ENCODE measurements around the gene EXT2. TPM values are rescaled to one million over a fixed set of nuclear protein-coding genes. Genes with fewer than 3 reads are reported as not detected.

EXT2 gene
- polyA plus RNA-seq, 10 donors: 51.6 to 77.8 (median 54.0) TPM

DNA sequence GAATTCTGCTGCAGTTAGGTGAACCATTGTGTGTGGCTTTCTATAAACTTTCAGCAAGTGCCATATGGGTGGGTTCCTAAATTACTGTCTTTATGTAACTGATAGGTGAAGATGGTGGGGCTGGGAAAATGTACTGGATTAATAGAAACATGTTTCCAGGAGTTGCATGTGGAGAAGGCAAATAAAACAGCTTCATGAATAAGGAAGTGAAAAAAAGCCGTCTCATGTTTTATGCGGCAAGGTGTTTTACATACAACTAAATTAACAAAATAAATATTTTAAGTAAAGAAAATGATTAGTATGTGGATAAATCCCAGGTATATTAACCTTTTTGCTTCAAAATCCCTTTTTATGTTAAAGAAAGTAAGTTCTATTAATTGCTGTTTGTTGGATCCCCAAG, 67.2 kb downstream of the EXT2 start:
- DNase-seq: no peak

GRCh38 chr11:44165432-44165831, 70.0 kb downstream of the EXT2 start:
- DNase-seq: no peak

DNA sequence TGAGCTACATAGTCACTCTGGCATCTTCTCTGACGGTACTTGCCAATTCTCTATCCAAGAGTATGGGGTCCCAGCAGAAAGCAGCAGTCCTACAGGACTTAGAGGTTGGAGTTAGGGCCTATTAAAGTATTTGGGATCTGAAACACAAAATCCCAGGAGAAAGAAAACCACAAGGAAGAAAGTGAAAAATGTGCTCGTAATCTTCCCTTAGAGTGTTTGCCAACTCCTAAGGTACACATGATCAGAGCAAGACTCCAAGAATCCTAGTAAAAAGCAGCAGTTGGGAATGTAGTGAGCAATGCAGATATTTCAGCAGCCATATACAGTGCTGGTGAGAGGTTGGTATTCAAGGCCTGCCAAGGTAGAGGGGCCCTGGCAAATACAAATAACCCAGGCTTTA, 71.6 kb downstream of the EXT2 start:
- peak in 1 of 3 donors; percentile 75 for DNase-seq

DNA sequence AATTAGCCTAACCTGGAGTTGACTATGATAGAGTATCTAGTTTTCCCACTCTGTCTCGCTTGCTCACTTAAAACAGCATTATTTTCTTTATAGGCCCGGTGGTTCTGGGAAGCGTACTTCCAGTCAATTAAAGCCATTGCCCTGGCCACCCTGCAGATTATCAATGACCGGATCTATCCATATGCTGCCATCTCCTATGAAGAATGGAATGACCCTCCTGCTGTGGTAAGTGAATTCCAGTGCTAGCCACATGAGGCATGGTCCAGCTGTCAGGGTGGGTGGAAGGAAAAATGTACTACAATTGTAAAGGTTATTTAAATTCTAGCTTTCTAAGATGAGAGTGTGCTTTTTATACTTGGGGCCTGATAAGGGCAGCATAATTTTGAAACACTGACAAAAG, 76.0 kb downstream of the EXT2 start:
- no peak for DNase-seq

DNA sequence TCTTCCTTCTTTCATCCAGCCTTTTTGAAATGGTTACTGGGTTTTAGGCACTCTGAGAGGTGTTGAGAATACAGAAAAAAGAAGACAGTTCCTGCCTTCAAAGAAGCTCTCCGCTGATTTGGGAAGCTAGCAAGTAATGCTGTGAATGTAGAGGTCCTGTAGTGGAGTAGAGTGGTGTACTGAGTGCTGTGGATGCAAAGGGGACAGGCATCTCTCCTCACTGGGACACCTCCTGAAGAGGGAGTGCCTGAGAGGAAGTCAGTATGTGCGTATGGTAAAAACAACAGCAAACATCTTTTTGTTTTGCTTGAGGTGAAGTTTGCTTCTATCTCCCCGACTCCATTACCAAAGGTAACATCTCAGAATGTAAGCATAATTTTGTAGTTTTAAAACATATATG, 77.5 kb downstream of the EXT2 start:
- no peak for DNase-seq

- no peak for DNase-seq
These were observed 79.4 kb downstream of the EXT2 start for GRCh38 chr11:44174842-44175241.

DNA sequence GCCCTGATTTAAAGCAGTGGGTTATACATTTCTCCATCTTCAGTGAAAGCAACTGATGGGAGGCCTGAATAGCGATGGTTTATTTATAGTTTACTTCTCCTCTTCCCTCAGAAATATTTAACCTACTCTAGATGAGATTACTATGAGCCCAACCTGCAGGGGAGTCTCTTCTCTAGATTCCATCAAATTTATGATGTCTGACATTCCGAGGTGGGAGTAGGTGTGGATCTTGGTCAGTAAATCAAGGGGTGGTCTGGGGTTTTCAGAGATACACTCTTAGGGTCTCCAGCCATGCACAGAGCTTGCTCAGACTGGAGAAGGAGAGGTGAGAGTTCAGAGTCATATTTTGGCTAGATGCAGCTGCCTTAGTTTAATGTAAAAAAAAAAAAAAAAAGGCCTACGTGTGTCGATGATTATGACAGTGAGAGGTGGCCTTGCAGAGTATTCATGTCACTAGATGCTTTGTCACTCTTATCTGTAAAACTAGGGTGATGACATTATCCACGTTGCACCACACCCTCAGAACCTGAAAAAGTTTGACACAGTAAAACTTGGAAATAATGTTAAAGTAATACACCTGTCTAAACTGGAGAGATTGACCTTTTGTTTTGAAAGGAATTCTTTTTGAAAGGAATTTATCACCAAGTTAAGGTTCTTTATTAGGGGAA, 81.2 kb downstream of the EXT2 start:
- DNase-seq: no peak

DNA sequence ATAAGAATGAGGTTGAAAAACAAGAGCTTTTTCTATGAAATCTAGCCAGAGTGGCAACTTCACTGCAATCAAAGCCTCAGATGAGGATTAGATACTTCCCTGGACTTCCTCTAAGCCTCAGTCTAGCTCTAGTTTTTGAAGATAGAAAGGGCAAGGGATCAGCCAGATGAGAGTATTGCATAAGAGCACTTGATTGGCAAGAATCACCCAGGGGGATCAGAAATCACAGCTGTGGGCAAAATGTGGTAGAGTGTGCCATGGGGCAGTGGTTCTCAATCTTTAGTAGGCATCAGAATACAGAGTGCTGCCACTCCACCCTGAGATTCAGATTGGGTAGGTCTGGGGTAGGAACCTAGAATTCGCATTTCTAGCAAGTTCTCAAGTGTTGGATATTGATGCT, 82.4 kb downstream of the EXT2 start:
- DNase-seq: no peak

GRCh38 chr11:44178381-44178780, 82.9 kb downstream of the EXT2 start:
- DNase-seq: peak in 2 of 3 donors; percentile 46 to 62

GRCh38 chr11:44179173-44179572, 83.7 kb downstream of the EXT2 start:
- peak in 1 of 3 donors; percentile 21 for DNase-seq

DNA sequence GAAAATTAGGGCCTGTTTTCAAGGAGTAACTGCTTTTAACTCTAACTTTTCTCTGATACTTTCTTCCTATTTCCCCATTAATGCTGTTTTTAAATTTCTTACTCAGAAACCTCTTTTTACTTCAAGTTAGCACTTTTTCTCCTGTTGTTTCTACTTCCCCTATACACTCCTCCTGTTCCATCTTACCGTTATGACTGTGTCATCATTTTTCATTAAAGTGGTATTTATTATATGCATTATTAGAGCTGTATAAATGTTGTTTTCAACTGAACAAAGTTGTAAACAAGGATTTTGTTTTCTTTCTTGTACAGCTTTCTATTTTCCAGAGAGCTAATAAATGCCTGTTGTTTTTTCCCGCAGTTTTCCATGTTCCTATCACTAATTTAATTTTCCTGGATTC, 84.6 kb downstream of the EXT2 start:
- no peak for DNase-seq

DNA sequence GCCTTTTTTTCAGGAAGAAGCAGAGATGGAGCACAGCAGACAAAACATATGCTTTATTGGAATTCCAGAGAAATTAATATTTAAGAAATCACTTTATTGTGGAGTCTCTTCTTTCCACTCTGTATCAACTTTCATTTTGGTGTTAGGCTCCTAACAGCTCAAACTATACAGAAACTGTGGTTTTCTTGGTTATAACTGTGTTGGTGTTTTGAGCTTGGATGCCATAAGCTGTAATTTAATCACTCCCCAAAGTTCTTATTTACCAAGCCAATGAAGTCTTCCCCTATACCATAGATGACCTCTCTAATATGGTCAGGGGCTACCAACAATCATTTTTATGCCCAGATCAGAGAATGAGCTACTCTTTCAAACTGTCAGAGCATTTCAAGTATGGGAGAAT, 90.0 kb downstream of the EXT2 start:
- DNase-seq: peak in 1 of 3 donors; percentile 6

- peak in 2 of 3 donors; percentile 31 to 51 for DNase-seq
These were observed 90.9 kb downstream of the EXT2 start for GRCh38 chr11:44186321-44186930.

GRCh38 chr11:44188643-44189042, 93.2 kb downstream of the EXT2 start:
- peak in 1 of 3 donors; percentile 24 for DNase-seq

DNA sequence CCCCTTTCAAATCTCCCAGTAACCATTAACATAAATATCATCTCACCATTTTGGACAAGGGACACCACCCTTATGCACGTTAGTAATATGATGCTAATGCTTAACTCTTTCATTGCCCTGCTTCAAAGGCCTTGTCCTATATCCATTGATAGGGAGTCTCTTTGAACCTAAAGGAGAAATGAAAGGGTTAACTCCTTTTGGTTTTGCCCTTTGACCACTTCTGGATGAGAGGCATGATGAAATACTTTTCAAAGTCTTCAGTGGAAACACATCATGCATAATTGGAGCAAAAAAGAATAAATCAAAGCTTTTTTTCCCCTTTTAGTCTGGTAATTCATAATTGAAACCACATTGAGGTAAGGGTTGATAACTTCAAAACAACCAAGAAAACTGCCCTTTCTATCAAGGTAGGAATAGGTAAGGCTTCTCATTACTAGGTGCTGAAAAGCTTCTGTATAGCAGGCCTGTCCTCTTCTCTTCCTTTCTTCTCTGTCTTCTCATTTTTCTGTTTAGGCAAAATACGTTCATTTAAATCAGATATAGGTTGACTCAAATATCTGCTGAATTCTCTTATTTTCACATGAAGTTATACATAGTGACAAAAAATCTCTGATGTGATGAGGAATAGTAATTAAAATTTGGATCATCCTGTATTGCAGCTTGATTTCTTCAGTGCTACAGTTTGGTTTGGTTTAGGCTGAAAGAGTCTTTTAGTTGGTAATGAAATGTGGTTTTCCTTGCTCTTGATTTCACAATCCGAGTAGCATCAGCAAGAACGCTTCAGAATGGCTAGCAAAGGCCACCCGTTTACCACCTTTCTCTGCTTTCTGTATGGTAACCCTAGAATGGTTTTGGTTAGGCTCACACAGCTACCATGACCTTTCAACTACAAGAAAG, 94.8 kb downstream of the EXT2 start:
- DNase-seq: no peak

- DNase-seq: no peak
These were observed 95.4 kb downstream of the EXT2 start for GRCh38 chr11:44190883-44191230.

- DNase-seq: no peak
These were observed 96.0 kb downstream of the EXT2 start for GRCh38 chr11:44191322-44192016.

DNA sequence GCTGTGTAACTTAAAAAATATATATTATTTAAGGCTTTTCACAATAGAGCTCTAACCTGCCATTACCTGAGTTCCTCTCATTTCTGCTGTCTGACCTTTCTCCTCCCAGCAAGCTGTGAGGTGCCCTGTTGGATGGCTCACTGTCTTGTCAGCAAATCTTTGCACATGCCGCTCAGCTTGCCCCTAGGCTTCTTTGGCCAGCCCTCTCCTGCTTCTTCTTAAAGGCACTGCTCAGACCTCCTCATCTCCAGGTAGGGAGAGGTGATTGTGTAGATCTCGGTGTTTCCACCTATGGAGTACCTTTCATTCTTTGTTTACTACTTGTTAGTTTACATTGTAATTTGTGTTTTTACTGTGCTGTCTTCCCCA, 96.5 kb downstream of the EXT2 start:
- DNase-seq: no peak

DNA sequence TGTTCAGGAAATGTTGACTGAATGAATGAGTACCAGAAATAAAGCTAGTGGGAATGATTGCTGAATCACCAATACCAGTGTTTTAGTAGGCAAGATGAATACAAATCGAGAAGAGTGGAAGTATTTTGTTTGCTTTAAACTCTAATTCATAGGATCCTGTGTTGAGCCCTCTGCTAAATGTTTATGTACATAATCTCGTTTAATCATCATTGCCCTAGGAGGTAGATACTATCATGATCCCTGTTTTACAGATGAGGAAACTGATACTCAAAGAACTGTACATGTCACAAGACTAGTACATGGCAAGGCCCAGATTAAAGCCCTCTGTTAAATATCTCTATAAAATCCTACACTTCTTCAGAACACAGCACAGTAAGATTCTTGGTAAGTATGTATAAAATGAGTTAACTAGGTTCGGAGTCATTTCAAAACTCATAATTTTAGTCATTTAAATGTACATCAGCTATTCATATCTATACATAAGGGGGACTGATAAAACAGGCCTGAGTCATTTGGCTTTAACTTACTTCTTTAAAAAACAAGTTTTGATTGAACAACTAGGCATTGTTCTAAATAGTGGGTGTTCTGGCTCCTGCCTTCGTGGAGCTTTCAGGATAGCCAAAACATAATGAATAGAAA, 97.1 kb downstream of the EXT2 start:
- no peak for DNase-seq

DNA sequence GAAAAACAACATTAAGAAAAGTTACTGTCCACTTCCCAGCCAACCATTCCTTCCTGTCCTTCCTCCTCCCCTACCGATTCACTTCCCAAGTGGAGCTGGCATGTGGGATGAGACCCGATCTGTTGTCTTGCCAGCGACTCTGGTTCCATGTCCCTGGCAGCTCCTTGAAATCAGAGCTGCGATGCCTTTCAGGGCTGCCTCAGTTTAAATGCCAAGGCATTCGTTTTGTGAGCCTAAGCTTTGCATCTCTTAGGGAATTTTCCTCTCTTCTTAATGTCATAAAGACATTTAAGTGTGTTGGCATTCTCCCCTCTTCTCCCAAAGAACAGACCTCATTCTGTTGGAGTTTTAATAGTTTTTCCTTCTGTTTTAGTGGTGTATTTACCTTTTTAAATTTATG, 98.4 kb downstream of the EXT2 start:
- DNase-seq: peak in 2 of 3 donors; percentile 34 to 40

DNA sequence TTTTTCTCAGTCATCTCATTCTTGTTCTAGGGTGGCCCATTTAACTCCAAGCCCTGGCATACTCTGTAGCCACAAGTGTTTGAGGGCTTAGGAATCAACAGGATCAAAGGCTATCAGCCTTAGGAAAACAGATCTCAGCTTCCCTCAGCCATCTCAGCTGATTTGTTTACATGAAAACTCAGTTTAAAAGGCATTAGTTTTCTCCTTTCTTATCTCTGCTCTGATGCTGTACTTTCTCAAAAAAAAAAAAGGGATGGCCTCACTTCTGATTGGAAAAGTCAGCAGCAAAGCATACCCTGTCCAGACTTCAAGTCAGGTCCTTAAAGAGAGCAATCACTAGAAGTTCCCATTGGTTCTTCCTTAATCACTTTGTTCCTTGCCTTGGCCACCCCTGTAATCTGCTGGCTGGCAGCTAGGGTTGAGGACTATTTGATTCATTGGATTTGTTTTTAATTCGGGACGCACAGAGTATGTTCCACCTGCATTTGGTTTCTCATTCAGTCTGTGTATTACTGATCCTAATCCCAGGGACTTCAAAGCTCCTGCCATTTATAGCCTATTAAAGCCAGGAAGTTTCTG, 102.8 kb downstream of the EXT2 start:
- DNase-seq: no peak
